ENCODE data around the gene C8G. TPM values are rescaled to one million over a fixed set of nuclear protein-coding genes. Genes with fewer than 3 reads are reported as not detected.

Gene C8G
- total and polyA plus RNA-seq, 2 of the 8 experiments (the other 6 are each of a cell fraction or from before 2014, with no cell fraction given) = 0.62 to 0.80 TPM

DNA sequence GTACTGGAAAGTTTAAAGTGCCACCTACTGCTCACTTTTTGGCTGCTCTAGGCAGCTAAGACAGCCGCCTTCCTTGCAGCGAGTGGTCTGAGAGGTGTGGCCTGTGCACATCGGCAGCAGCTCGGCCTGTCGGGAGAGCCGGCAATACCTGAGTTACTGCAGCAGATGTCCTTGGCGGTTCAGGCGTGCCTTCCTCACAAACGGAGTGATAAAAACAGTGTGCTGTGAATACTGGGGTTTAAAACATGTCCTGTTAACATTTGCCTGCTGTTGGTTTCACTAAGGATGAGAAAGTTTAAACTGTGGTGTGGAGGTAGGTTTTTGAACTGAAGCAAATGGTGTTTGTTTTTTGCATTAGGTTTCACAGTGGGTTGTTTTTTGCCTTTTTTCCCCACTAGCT lies 45.8 kb upstream of the C8G start:
- H3K14ac ChIP-seq (ENCODE audit: insufficient read length) = no peak overlapping the region
- H3K79me1 ChIP-seq (ENCODE audit: low read depth, low read length) = peaks cover 13% of the 10 kb centered on the region
- H4K91ac ChIP-seq (replicated peaks; ENCODE audit: insufficient read length, low read length) = no peak overlapping the region
- FAIRE-seq (no peak), DNase-seq (ENCODE audit: low read depth in 1 of 2, low spot score in 2 of 2) (no peak)
- H3K79me2 ChIP-seq (ENCODE audit: control insufficient read depth in 1 of 2, insufficient read depth in 2 of 2, low read length in 2 of 2) = peaks cover 0 to 31% of the 10 kb centered on the region in 2 experiments; a peak in 2 of 4 replicates
- H3K4me2 ChIP-seq (ENCODE audit: insufficient read depth in 1 of 2, low read depth in 2 of 2, low read length in 2 of 2) = no peak overlapping the region
- H3K23me2 ChIP-seq (ENCODE audit: low read depth, low read length) = no peaks in the 10 kb centered on the region
- H3K27ac ChIP-seq (ENCODE audit: low read depth, low read length) = no peak overlapping the region
- no peak overlapping the region for H3K18ac ChIP-seq (ENCODE audit: extremely low read depth, low read length)
- H3K9me3 ChIP-seq (ENCODE audit: insufficient read depth in 2 of 2, low read depth in 1 of 2, low read length in 1 of 2) = no peaks in the 10 kb centered on the region
- H2BK15ac ChIP-seq (ENCODE audit: low read length) = no peak overlapping the region
- CTCF ChIA-PET (ENCODE audit: partially characterized antibody) = interaction anchor here (0.6 to 1.3 kb wide), 2 partner anchors 29 to 49 kb away, joined by 3 read pairs; no protein-coding TSS in a partner anchor
- H4K20me1 ChIP-seq (replicated peaks in 1 of 2; ENCODE audit: control insufficient read depth in 1 of 2, insufficient read depth in 2 of 2, low read length in 2 of 2) = peaks cover 5 to 23% of the 10 kb centered on the region in 2 experiments
- no peak overlapping the region for H2AK5ac ChIP-seq (ENCODE audit: low read depth, low read length)
- H3K4me3 ChIP-seq (ENCODE audit: extremely low read depth in 1 of 4, insufficient read depth in 2 of 4, low read depth in 3 of 4, low read length in 4 of 4) = no peak overlapping the region
- no peaks in the 10 kb centered on the region for H3K27me3 ChIP-seq (replicated peaks in 1 of 4; ENCODE audit: control insufficient read depth in 3 of 4, extremely low read depth in 1 of 4, insufficient read depth in 3 of 4, low read length in 3 of 4)
- H3K9ac ChIP-seq (replicated peaks in 1 of 4; ENCODE audit: extremely low read depth in 1 of 4, low read depth in 3 of 4, low read length in 3 of 4) = no peak overlapping the region
- POLR2A ChIA-PET (ENCODE audit: partially characterized antibody) = interaction anchor here (1.3 to 2.0 kb wide), 2 partner anchors 14 to 39 kb away, joined by 3 to 7 read pairs; no protein-coding TSS in a partner anchor
- no peak overlapping the region for H4K8ac ChIP-seq (ENCODE audit: extremely low read depth, insufficient read depth, low read length)
- H2BK120ac ChIP-seq (replicated peaks; ENCODE audit: low read depth, low read length) = no peak overlapping the region
- H2AFZ ChIP-seq (ENCODE audit: low read length) = no peak overlapping the region
- no peak overlapping the region for H2BK12ac ChIP-seq (ENCODE audit: low read depth, low read length)
- no peaks in the 10 kb centered on the region; a peak in 1 of 7 replicates for H3K4me1 ChIP-seq (replicated peaks in 1 of 4; ENCODE audit: control insufficient read depth in 3 of 4, insufficient read depth in 4 of 4, low read length in 3 of 4)
- H2BK5ac ChIP-seq (ENCODE audit: low read depth, low read length) = no peak overlapping the region
- H3K4ac ChIP-seq (replicated peaks; ENCODE audit: insufficient read length, low read depth, low read length) = no peak overlapping the region
- no peak overlapping the region for H3K23ac ChIP-seq (ENCODE audit: insufficient read length)
- no peak overlapping the region for H3K56ac ChIP-seq (replicated peaks; ENCODE audit: insufficient read length, low read depth, low read length)
- 88% methylated on average over 9 of the region's 9 CpGs; no CpG with 5 or more reads in 1 of the 2 experiments for WGBS, 2 experiments (ENCODE audit: extremely low coverage in 1 of 2, insufficient coverage in 1 of 2, insufficient read length in 1 of 2, insufficient replicate concordance in 2 of 2, low coverage in 1 of 2, low lambda C conversion rate in 2 of 2, missing lambda C conversion rate in 1 of 2)
- H4K5ac ChIP-seq (ENCODE audit: insufficient read length, low read depth, low read length) = no peak overlapping the region
- H2BK20ac ChIP-seq (ENCODE audit: low read length) = no peak overlapping the region
- peaks cover 7 to 26% (median 23%) of the 10 kb centered on the region in 4 experiments; a peak in 6 of 8 replicates for H3K36me3 ChIP-seq (ENCODE audit: control insufficient read depth in 2 of 4, insufficient read depth in 4 of 4, low read length in 3 of 4)
- no peak for TF ChIP-seq CHD1 (IDR thresholded peaks at IDR 0.05; ENCODE audit: low read depth, low read length)
- no peak for TF ChIP-seq HDAC6 (IDR thresholded peaks at IDR 0.05; ENCODE audit: low read depth, low read length)
- TF ChIP-seq, protein P1, sequence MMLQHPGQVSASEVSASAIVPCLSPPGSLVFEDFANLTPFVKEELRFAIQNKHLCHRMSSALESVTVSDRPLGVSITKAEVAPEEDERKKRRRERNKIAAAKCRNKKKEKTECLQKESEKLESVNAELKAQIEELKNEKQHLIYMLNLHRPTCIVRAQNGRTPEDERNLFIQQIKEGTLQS (IDR thresholded peaks at IDR 0.05; ENCODE audit: insufficient read depth, low read depth, low read length) = no peak
